K562 (cell line): Measurements from ENCODE around the gene HCFC1R1. TPM values are rescaled to one million over a fixed set of nuclear protein-coding genes. Genes with fewer than 3 reads are reported as not detected.

ENCODE experiments used
- ATAC-seq: fragments of 200-7000 bp; cut with Tn5 transposase; 3 replicates; pipeline ENCODE4 v1.9.1; 2020; ENCODE audit warnings: moderate library complexity
- BruUV-seq: library from RNA; stranded (reverse); fragments of 400-500 nt; replicated peaks from 2 replicates; lab custom pipeline; 2021; lab: Mats Ljungman, UMichigan
- CTCF ChIA-PET: fragments of 300-600 bp; formaldehyde crosslinking; extraction: SDS; loops from one replicate; lab custom pipeline; 2021; ENCODE audit warnings: low intra/inter-chr PET ratio; lab: Yijun Ruan, JAX
- POLR2A ChIA-PET: fragments of 300-600, 350-650 bp; sonication (Branson Sonifier 250); formaldehyde crosslinking; extraction: SDS; loops from one replicate; lab custom pipeline; 2021; ENCODE audit warnings: antibody characterized with exemption, inconsistent platforms; lab: Yijun Ruan, JAX
- DNase-seq, 4 experiments: peaks; one replicate each; pipeline versions ENCODE4 v3.0.0 to v3.0.0-alpha.2; 2011 to 2018; ENCODE audit warnings: low spot score in 3 of 4, mixed read lengths in 3 of 4; ENCODE audit errors: extremely low read depth in 1 of 4
- FAIRE-seq: peaks from 2 replicates; lab custom pipeline; 2011; peaks lifted over from hg19 to GRCh38; lab: Jason Lieb, UNC
- H2AFZ ChIP-seq: 2 replicates; pipeline ENCODE4 v1.6.0; 2011; ENCODE audit warnings: low read depth, low read length, control low read depth, inconsistent platforms
- H3K27ac ChIP-seq: fragments of 200-600 bp; 3 replicates; pipeline ENCODE4 v1.8.0; 2011; ENCODE audit warnings: low read depth, mild to moderate bottlenecking, control low read depth, inconsistent platforms, low read length, moderate library complexity, mixed read lengths; ENCODE audit errors: extremely low read depth
- H3K27me3 ChIP-seq, 2 experiments: fragments of 300-600 bp in 1 of 2; 2 replicates in 1 of 2; 3 replicates in 1 of 2; pipeline versions ENCODE4 v1.6.0 to v1.8.0; 2011; ENCODE audit warnings: inconsistent platforms in 2 of 2, low read length in 2 of 2, mild to moderate bottlenecking in 1 of 2, mixed read lengths in 1 of 2, moderate library complexity in 1 of 2; ENCODE audit not compliant: control insufficient read depth in 2 of 2, insufficient read depth in 2 of 2
- H3K36me3 ChIP-seq: fragments of 300-600 bp; 3 replicates; pipeline ENCODE4 v1.8.0; 2011; ENCODE audit warnings: mild to moderate bottlenecking, low read length, inconsistent platforms; ENCODE audit not compliant: control insufficient read depth, insufficient read depth
- H3K4me1 ChIP-seq, 2 experiments: fragments of 200-600 bp in 1 of 2; replicated peaks in 1 of 2; 2 replicates in 1 of 2; 3 replicates in 1 of 2; pipeline versions ENCODE4 v1.5.1 to v1.8.0; 2011; ENCODE audit warnings: inconsistent platforms in 2 of 2, low read length in 2 of 2, mild to moderate bottlenecking in 1 of 2, mixed read lengths in 1 of 2, moderate library complexity in 1 of 2; ENCODE audit not compliant: control insufficient read depth in 2 of 2, insufficient read depth in 2 of 2
- H3K4me2 ChIP-seq: 2 replicates; pipeline ENCODE4 v1.6.1; 2011; ENCODE audit warnings: low read length, control low read depth, inconsistent platforms, mixed read lengths; ENCODE audit not compliant: insufficient read depth
- H3K4me3 ChIP-seq: fragments of 200-600 bp; sonication (generic), shearing (Covaris generic); 2 replicates; pipeline ENCODE4 v1.5.1; 2016; ENCODE audit warnings: control low read depth, inconsistent platforms
- H3K79me2 ChIP-seq: fragments of 200-600 bp; 3 replicates; pipeline ENCODE4 v1.8.0; 2011; ENCODE audit warnings: low read length, inconsistent platforms; ENCODE audit not compliant: control insufficient read depth, insufficient read depth
- H3K9ac ChIP-seq, 2 experiments: 2 replicates each; pipeline versions ENCODE4 v1.6.0 to v1.6.1; 2011; ENCODE audit warnings: low read depth in 2 of 2, low read length in 2 of 2, control low read depth in 1 of 2, inconsistent platforms in 1 of 2, mild to moderate bottlenecking in 1 of 2, mixed read lengths in 1 of 2; ENCODE audit not compliant: insufficient read depth in 1 of 2
- H3K9me1 ChIP-seq: one replicate; pipeline ENCODE4 v1.6.0; 2011; ENCODE audit warnings: inconsistent platforms, mild to moderate bottlenecking, low read length, moderate library complexity; ENCODE audit not compliant: control insufficient read depth, insufficient read depth
- H3K9me3 ChIP-seq: replicated peaks from 2 replicates; pipeline ENCODE4 v1.5.1; 2011; ENCODE audit warnings: low read depth, low read length, inconsistent platforms; ENCODE audit not compliant: control insufficient read depth, insufficient read depth
- H4K20me1 ChIP-seq: replicated peaks from 2 replicates; pipeline ENCODE4 v1.6.1; 2011; ENCODE audit warnings: low read length, inconsistent platforms, mixed read lengths; ENCODE audit not compliant: control insufficient read depth, insufficient read depth
- BCL6 ChIP-seq: fragments of 250-450 bp; sonication (Bioruptor Pico); IDR thresholded peaks from 2 replicates; pipeline ENCODE4 v1.4.0; 2020
- CBX8 ChIP-seq: fragments of 200-600 bp; sonication (generic); IDR thresholded peaks from 2 replicates; pipeline ENCODE4 v1.6.1; 2012; ENCODE audit warnings: borderline replicate concordance, mixed run types, low read depth, mild to moderate bottlenecking, moderate library complexity, mixed read lengths, low read length, control low read depth, inconsistent platforms; ENCODE audit not compliant: poor library complexity, severe bottlenecking; ENCODE audit errors: extremely low read depth
- ELK3 ChIP-seq: fragments of 450-650 bp; formaldehyde crosslinking; IDR thresholded peaks from 2 replicates; pipeline ENCODE4 v1.4.0; 2020; ENCODE audit warnings: mild to moderate bottlenecking
- NBN ChIP-seq: fragments of 450-650 bp; IDR thresholded peaks from 2 replicates; pipeline ENCODE4 v1.6.1; 2016; ENCODE audit warnings: low read depth, mild to moderate bottlenecking
- RNF219 ChIP-seq: fragments of 250-450 bp; sonication (Bioruptor Pico); IDR thresholded peaks from 2 replicates; pipeline ENCODE4 v1.5.0; 2022; ENCODE audit warnings: mild to moderate bottlenecking
- STAG1 ChIP-seq: sonication (generic); formaldehyde crosslinking; IDR thresholded peaks from 2 replicates; pipeline ENCODE4 v1.5.0; 2020; ENCODE audit warnings: missing genetic modification reagents, borderline replicate concordance
- ZBTB1 ChIP-seq: sonication (generic); formaldehyde crosslinking; IDR thresholded peaks from 2 replicates; pipeline ENCODE4 v1.8.1; 2023; ENCODE audit warnings: missing genetic modification reagents, low read depth, mild to moderate bottlenecking, borderline replicate concordance
- ZNF318 ChIP-seq, 2 experiments: fragments of 450-650 bp; IDR thresholded peaks; 2 replicates each; pipeline ENCODE4 v1.6.1; 2016; ENCODE audit warnings: mild to moderate bottlenecking in 2 of 2, borderline replicate concordance in 1 of 2, low read depth in 1 of 2, moderate library complexity in 1 of 2
- WGBS: fragments of 100-300 bp; shearing (Covaris generic); methylation state at CpG from one replicate; pipeline ENCODE4 v1.1.6; 2016; ENCODE audit warnings: low coverage, mixed read lengths; ENCODE audit not compliant: insufficient coverage; ENCODE audit errors: missing lambda C conversion rate; 5-methylcytosine and 5-hydroxymethylcytosine counted together
- in situ Hi-C: fragments of 300-500 bp; cut with MboI; formaldehyde crosslinking; loops from 4 replicates; pipeline ENCODE4 v1.15.0; 2018; ENCODE audit warnings: inconsistent platforms, mixed read lengths
- intact Hi-C: fragments of 100-400 bp; cut with micrococcal nuclease; formaldehyde crosslinking; loops from 2 replicates; pipeline ENCODE4 v1.14.2; 2022
- polyA plus RNA-seq, 8 experiments: library from polyadenylated mRNA; depleted of rRNA in 4 of 8; stranded (reverse) in 5 of 8; unstranded in 3 of 8; fragments of >200 nt; fragmentation: Nextera tagmentation in 2 of 8; fragmentation: Illumina TruSeq in 1 of 8; extraction: Ambion mirVana in 2 of 8; extraction: Trizol in 1 of 8; gene quantifications; 2 replicates each; pipeline versions ENCODE4 v1.2.1 to v1.2.3, GENCODE V29; 2011 to 2014; ENCODE audit warnings: inconsistent platforms in 1 of 8, missing spikeins in 1 of 8
- total RNA-seq, 7 experiments: library from RNA; depleted of rRNA in 6 of 7; stranded (reverse); fragments of >200 nt in 6 of 7; fragmentation: Illumina TruSeq in 2 of 7; extraction: Trizol in 2 of 7; gene quantifications; 2 replicates each; pipeline versions ENCODE4 v1.2.1 to v1.2.3, GENCODE V29; 2011 to 2021; ENCODE audit warnings: low replicate concordance in 1 of 7

The HCFC1R1 gene
- total and polyA plus RNA-seq, 9 of the 15 experiments (the other 6 are each of a cell fraction or from before 2014, with no cell fraction given): 2.2 to 29.0 (median 11.2) TPM

- H3K27me3 ChIP-seq: no peaks in the 10 kb centered on the region
- CTCF ChIA-PET: no interaction called here
- intact Hi-C loops: no loop called here
- peak overlapping the region in 1 of 2 experiments; percentile 64; a peak in 2 of 4 replicates for H3K9ac ChIP-seq
- H3K4me3 ChIP-seq: no peak overlapping the region
- no peak overlapping the region for H3K27ac ChIP-seq
- H3K4me1 ChIP-seq: peaks cover 11 to 65% of the 10 kb centered on the region in 2 experiments
- FAIRE-seq (no peak), DNase-seq (no peak), ATAC-seq (no peak)
- H3K9me1 ChIP-seq: no peaks in the 10 kb centered on the region
- no peaks in the 10 kb centered on the region for H3K36me3 ChIP-seq
- POLR2A ChIA-PET: no interaction called here
- H3K79me2 ChIP-seq: no peaks in the 10 kb centered on the region
- WGBS: 61% methylated on average over 8 of the region's 9 CpGs
- H2AFZ ChIP-seq: no peak overlapping the region
- no TSS peak for BruUV-seq
- in situ Hi-C loops: no loop called here
- no peaks in the 10 kb centered on the region for H4K20me1 ChIP-seq
- H3K9me3 ChIP-seq: no peaks in the 10 kb centered on the region
- H3K4me2 ChIP-seq: no peak overlapping the region
- TF ChIP-seq CBX8 (no peak), ZNF318 (IDR thresholded peaks at IDR 0.05; ENCODE audit: borderline replicate concordance in 1 of 2, low read depth in 1 of 2) (no peak), STAG1 (no peak), NBN (no peak), ZBTB1 (CRISPR knock-in tag) (no peak), BCL6 (CRISPR knock-in tag) (no peak), ELK3 (no peak), RNF219 (CRISPR knock-in tag) (no peak)
These were observed 36.5 kb downstream of the HCFC1R1 start for GRCh38 chr16:2987286-2987685.
